Neural crest cell (in vitro differentiated cells): ENCODE results near the gene STAB2. TPM values are rescaled to one million over a fixed set of nuclear protein-coding genes. Genes with fewer than 3 reads are reported as not detected.

ENCODE experiments used
- DNase-seq: peaks from one replicate; pipeline ENCODE4 v3.0.0; 2021; ENCODE audit warnings: low read depth, mixed read lengths, low spot score
- H3K27ac Mint-ChIP-seq: one replicate; pipeline ENCODE4 v1.8.0; 2021; ENCODE audit warnings: mild to moderate bottlenecking, mixed read lengths; ENCODE audit not compliant: unreplicated experiment
- H3K27me3 Mint-ChIP-seq: 2 replicates; pipeline ENCODE4 v1.8.0; 2021; ENCODE audit warnings: low read depth, mild to moderate bottlenecking, mixed read lengths
- H3K36me3 Mint-ChIP-seq: 2 replicates; pipeline ENCODE4 v1.8.0; 2021; ENCODE audit warnings: low read depth, mild to moderate bottlenecking, mixed read lengths
- H3K4me1 Mint-ChIP-seq: 2 replicates; pipeline ENCODE4 v1.8.0; 2021; ENCODE audit warnings: mixed read lengths
- H3K4me3 Mint-ChIP-seq: one replicate; pipeline ENCODE4 v1.8.0; 2021; ENCODE audit warnings: mild to moderate bottlenecking, mixed read lengths
- H3K9me3 Mint-ChIP-seq: 2 replicates; pipeline ENCODE4 v1.8.0; 2021; ENCODE audit warnings: mixed read lengths
- long read RNA-seq: library from polyadenylated mRNA; unstranded; transcript quantifications from one replicate; pipeline ENCODE4 v2.0.0, GENCODE V29; 2020
- total RNA-seq: library from RNA; stranded (reverse); gene quantifications from 2 replicates; pipeline ENCODE4 v1.2.1, GENCODE V29; 2021
- TF ChIP-seq, protein P1 (sequence below): fragments of 200-600 bp; sonication (generic); conservative IDR thresholded peaks from 2 replicates; pipeline ENCODE4 v1.5.0; 2021; ENCODE audit warnings: antibody characterized with exemption, mild to moderate bottlenecking

Gene STAB2, protein sequence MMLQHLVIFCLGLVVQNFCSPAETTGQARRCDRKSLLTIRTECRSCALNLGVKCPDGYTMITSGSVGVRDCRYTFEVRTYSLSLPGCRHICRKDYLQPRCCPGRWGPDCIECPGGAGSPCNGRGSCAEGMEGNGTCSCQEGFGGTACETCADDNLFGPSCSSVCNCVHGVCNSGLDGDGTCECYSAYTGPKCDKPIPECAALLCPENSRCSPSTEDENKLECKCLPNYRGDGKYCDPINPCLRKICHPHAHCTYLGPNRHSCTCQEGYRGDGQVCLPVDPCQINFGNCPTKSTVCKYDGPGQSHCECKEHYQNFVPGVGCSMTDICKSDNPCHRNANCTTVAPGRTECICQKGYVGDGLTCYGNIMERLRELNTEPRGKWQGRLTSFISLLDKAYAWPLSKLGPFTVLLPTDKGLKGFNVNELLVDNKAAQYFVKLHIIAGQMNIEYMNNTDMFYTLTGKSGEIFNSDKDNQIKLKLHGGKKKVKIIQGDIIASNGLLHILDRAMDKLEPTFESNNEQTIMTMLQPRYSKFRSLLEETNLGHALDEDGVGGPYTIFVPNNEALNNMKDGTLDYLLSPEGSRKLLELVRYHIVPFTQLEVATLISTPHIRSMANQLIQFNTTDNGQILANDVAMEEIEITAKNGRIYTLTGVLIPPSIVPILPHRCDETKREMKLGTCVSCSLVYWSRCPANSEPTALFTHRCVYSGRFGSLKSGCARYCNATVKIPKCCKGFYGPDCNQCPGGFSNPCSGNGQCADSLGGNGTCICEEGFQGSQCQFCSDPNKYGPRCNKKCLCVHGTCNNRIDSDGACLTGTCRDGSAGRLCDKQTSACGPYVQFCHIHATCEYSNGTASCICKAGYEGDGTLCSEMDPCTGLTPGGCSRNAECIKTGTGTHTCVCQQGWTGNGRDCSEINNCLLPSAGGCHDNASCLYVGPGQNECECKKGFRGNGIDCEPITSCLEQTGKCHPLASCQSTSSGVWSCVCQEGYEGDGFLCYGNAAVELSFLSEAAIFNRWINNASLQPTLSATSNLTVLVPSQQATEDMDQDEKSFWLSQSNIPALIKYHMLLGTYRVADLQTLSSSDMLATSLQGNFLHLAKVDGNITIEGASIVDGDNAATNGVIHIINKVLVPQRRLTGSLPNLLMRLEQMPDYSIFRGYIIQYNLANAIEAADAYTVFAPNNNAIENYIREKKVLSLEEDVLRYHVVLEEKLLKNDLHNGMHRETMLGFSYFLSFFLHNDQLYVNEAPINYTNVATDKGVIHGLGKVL (N-terminal part only)
- total RNA-seq = not detected in 2 replicates
- long read RNA-seq = 0 reads

DNA sequence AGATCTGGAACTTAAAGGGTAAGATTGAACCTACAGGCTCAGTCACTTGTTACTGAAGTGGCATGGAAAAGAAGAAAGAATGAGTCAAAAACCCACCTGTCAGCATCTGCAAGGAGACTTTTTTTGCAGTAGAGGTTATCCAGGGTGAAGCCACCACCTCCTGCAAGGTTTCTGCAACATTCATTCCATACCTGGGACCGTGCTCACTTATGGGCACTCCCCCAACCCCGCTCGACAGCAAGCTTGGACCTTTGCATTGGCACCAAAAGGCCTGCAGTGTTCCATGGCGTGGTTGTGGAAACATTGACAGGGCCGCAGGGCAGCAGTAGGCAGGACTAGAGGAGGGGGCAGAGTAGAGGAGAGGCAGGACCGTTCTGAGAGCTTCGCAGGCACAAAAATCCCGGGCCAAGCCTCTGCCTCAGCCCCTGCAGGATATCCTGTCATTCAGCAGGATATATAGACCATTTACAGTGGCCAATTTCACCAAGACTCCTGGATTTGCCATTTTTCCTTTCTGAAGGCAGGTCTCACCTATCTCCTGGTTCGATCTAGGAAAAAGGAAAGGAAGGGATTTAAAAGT lies at the start of gene STAB2:
STAB2 (plus strand) TSS at position 483 of the 580 bp plus-strand sequence. CDS start 204 bp downstream, outside the sequence.
- Mint-ChIP-seq H3K27me3 (peaks cover 6% of the 10 kb centered on the region), H3K27ac (no peak within 1 kb of the TSS), H3K4me1 (peaks cover 11% of the 10 kb centered on the region), H3K36me3 (no peaks in the 10 kb centered on the region), H3K9me3 (no peaks in the 10 kb centered on the region), H3K4me3 (no peak within 1 kb of the TSS)
- TF ChIP-seq, protein P1, sequence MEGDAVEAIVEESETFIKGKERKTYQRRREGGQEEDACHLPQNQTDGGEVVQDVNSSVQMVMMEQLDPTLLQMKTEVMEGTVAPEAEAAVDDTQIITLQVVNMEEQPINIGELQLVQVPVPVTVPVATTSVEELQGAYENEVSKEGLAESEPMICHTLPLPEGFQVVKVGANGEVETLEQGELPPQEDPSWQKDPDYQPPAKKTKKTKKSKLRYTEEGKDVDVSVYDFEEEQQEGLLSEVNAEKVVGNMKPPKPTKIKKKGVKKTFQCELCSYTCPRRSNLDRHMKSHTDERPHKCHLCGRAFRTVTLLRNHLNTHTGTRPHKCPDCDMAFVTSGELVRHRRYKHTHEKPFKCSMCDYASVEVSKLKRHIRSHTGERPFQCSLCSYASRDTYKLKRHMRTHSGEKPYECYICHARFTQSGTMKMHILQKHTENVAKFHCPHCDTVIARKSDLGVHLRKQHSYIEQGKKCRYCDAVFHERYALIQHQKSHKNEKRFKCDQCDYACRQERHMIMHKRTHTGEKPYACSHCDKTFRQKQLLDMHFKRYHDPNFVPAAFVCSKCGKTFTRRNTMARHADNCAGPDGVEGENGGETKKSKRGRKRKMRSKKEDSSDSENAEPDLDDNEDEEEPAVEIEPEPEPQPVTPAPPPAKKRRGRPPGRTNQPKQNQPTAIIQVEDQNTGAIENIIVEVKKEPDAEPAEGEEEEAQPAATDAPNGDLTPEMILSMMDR = no peak
- DNase-seq = no peak

DNA sequence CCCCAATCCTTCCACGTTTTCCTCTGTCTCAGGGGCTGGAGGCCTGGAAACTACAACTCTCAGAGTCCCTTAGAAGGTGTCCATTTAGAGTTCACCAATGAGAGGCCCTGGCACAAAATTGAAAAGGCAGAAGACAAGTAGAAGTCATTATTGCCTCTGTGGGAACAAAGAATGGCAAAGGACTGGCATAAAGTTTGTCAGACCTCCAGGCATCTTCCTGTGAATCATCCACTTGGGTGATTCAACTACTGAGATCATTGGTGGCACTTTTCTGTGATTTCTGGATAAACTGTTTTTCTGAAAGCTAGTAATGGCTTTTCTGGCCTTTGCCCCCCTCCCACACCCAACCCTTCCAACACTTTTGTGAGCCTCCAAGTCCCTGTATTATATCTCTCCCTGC lies 48.7 kb upstream of the STAB2 start:
- H3K27me3 Mint-ChIP-seq = peaks cover 8% of the 10 kb centered on the region
- no peak overlapping the region for H3K27ac Mint-ChIP-seq
- H3K4me1 Mint-ChIP-seq = no peaks in the 10 kb centered on the region
- H3K4me3 Mint-ChIP-seq = no peak overlapping the region
- peaks cover 4% of the 10 kb centered on the region for H3K9me3 Mint-ChIP-seq
- no peaks in the 10 kb centered on the region for H3K36me3 Mint-ChIP-seq
- no peak for DNase-seq
- TF ChIP-seq, protein P1 = no peak

DNA sequence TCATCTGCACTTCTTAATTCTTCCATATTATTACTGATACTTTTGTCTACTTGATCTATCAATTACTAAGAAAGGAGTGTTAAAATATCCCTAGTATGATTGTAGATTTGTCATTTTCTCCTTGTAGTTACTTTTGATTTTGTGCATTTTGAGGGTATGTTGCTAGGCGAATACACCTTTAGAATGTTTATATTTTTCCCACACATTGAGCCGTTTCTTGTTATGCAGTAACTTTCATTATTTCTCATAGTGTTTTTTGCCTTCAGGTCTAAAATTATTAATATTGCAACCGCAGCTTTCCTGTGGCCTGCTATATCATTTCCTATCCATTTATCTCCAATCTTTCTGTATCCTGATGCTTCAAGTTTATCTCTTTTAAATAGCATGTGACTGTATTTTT lies 46.8 kb upstream of the STAB2 start:
- TF ChIP-seq, protein P1 = no peak
- no peak for DNase-seq
- peaks cover 6% of the 10 kb centered on the region for H3K36me3 Mint-ChIP-seq
- H3K27me3 Mint-ChIP-seq = peaks cover 12% of the 10 kb centered on the region
- H3K27ac Mint-ChIP-seq = no peak overlapping the region
- H3K4me1 Mint-ChIP-seq = no peaks in the 10 kb centered on the region
- peaks cover 12% of the 10 kb centered on the region for H3K9me3 Mint-ChIP-seq
- H3K4me3 Mint-ChIP-seq = no peak overlapping the region

DNA sequence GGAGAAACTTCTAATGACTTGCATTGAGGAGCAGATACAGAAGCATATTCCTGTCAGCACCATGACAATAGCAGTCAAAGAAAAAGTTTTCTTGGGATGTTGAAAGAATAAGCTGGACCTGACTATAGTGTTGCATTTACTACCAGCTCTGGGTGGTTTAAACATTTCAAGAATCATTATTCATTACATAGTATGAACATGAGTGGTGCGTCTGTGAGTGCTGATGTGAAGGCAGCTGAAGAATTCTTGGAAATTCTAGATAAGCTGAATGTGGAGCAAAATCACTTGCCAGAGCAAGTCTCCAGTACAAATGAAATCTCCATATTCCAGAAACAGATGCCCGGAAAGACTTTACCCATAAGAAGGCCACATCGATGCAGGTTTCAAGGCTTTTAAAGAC lies 45.0 kb upstream of the STAB2 start:
- Mint-ChIP-seq H3K27ac (no peak overlapping the region), H3K27me3 (peaks cover 19% of the 10 kb centered on the region), H3K4me1 (no peaks in the 10 kb centered on the region), H3K36me3 (peaks cover 6% of the 10 kb centered on the region), H3K9me3 (peaks cover 12% of the 10 kb centered on the region), H3K4me3 (no peak overlapping the region)
- TF ChIP-seq, protein P1 = no peak
- DNase-seq = no peak

DNA sequence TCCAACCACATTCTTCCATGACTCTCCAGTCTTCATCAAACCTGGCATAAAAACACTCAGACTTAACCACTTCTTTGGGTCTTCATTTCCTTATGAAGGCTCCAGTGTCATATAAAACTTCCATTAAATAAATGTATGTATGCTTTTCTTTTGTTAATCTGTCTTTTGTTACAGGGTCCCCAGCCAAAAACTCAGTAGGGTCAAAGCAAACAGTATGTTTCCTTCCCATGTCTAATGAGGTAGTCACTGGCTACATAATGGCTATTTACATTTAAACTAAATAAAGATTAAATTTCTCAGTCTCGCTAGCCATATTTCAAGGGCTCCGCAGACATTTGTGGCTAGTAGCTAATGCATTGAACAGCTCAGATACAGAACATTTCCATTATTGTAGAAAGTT lies 40.1 kb upstream of the STAB2 start:
- Mint-ChIP-seq H3K4me1 (no peaks in the 10 kb centered on the region), H3K36me3 (peaks cover 6% of the 10 kb centered on the region), H3K4me3 (no peak overlapping the region), H3K27ac (no peak overlapping the region), H3K9me3 (peaks cover 12% of the 10 kb centered on the region), H3K27me3 (peaks cover 40% of the 10 kb centered on the region)
- TF ChIP-seq, protein P1 = no peak
- DNase-seq = no peak
